Stimulated activated CD4-positive, alpha-beta T cell treated with anti-CD3 and anti-CD28 coated beads, Interleukin-12 subunit alpha, Interleukin-12 subunit beta, amount 100 ng/mL, for 24 hours (primary cell): ENCODE measurements around the gene SSBP4.
A peak's percentile ranks its signal among the peaks of the same experiment; 100 is the strongest.
"Not testable (repeated sequence)": the region's sequence is repeated elsewhere in the genome, so short reads cannot be mapped to it uniquely, and the experiment has no call there.

Experiments
- DNase-seq, 2 experiments: peaks; one replicate each; pipeline ENCODE4 v3.0.0-alpha.2; 2020; ENCODE audit warnings: low read depth in 2 of 2

Gene SSBP4

DNA sequence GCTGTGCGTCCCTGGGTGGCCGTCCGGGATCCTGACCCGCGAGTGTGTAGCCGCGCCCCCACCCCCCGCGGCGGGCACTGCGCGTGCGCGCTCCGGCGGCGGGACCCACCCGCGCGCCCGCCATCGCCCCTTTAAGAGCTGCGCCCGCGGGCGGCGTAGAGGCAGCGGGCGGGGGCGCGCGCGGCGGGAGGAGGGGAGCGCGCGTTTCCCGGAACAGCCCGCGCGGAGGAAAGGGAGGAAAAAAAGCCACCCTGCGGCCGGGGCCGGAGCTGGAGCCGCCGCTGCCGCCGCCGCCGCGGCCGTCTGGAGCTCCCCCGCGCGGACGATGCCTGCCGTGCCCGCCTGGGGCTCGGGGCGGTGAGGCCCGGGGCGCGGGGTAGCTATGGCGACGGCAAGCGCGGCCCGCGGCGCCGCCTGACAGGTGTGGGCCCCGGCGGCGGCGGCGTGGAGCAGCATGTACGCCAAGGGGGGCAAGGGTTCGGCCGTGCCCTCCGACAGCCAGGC is at the start of gene SSBP4:
Gene SSBP4, plus strand, starts transcription at position 204 of the 504 bp plus-strand sequence. Its CDS starts 251 bp downstream, at position 455.
- DNase-seq: peak; percentile 47 to 53

DNA sequence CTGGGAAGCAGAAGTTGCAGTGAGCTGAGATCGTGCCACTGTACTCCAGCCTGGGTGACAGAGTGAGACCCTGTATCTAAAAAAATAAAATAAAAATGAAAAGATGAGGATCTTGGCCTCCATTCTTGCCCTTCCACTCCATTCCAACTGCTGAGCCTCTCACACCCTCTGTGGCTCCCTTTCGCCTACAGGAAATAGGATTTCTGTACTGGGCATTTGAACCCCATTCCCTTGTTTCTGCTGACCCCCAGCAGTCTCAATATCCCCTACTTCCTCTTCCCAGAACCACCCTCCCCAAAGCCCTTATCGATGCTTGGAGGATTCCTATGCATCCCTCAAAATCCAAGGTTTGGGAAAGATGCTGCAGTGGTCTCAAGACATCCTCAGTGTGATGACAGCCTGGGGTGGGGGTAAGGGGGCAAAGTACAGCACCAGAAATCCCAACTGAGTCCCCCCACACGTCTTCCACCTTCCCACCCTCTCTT is 45.7 kb upstream of the SSBP4 start:
- DNase-seq: no peak

DNA sequence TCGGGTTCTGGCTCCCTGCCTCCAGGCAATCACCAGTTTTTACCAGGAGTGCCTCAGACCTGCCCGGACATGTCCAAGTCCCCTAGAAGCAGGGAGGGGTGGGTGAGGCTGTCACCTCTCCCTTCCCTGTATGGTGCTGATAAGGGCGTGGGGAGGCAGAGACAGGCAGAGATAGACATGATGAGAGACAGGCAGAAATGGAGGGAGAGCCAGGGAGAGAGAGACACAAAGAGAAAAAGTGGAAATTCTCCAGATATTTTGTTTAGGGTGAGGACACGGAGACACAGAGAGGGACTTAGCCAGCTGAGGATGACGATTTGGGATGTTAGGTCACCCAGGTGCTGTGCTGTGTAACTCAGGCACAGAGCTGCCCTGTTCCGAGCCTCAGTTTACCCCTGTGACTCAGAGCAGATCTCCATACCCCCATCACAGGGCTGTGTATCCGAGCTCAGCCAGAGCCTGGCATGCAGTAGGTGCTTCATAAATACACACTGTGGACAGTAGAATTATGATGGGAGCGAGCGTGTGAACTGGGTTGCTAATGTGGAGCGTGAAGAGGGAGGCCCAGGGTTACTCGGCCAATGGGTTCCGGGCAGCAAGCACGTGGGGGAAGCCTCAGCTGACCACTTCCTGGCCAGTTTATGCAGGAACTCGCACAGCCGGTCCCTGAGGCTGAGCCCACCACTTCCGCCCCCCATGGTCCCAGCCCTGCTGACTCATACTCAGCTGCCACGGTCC is 45.1 kb upstream of the SSBP4 start:
- peak in 1 of 2 experiments; percentile 17 for DNase-seq

DNA sequence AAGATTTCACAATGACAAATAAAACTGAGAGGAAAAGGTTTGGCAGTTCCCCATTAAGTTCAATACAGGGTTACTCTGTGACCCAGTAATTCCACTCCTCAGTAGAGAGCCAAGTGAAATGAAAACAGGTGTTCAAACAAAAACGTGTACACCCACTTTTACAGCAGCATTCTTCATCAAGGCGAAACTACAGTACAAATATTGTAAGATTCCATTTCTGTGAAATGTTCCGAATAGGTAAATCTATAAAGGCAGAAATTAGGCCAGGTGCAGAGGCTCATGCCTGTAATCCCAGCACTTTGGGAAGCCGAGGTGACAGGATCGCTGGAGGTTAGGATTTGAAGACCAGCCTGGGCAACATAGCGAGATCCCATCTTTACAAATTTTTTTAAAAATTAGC is 42.2 kb upstream of the SSBP4 start:
- DNase-seq: no peak

DNA sequence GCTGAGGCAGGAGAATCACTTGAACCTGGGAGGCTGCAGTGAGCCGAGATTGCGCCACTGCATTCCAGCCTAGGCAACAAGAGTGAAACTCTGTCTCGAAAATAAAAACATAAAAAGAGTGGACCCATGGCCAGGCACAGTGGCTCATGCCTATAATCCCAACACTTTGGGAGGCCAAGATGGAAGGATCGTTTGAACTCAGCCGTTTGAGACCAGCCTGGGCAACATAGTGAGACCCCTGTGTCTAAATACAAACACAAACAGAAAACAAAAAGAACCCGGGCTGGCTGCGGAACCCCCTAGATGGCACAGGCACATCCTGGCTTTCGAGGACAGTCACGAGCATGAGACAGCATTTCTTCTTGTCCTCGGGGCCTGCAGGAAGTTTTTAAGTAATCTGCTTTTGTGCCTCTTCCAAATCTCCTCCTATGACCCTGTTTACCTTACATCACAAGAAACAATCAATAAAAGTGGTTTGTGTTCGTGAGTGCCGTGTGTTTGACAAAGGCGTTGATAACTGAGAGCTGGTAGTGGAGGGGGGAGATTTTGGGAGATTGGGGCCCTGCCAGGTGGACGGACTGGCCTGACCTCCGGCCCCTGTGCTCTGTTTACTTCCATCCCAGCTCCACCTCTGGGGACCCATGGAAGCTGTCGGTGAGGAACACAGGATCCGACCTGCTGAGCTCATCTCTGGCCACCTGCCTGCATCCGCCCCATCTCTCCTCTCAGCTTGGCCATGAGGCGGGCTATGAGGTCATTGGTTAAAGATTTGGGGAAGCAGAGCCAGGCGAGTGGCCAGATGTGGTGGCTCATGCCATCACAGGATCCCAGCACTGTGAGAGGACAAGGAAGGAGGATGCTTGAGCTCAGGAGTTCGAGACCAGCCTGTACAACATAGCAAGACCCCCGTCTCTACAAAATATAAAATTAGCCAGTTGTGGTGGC is 39.1 kb upstream of the SSBP4 start:
- DNase-seq: no peak

DNA sequence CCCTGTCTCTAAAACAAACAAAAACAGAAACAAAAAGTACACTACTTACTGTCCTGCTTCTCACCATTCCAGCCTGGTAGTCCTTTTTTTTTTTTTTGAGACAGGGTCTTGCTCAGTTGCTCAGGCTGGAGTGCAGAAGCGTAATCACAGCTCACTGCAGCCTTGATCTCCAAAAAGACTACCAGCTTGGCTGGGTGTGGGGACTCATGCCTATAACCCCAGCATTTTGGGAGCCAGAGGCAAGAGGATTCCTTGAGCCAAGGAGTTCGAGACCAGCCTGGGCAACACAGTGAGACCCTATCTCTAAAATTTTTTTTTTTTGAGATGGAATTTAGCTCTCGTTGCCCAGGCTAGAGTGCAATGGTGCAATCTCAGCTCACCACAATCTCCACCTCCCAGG is 38.4 kb upstream of the SSBP4 start:
- DNase-seq: no peak

DNA sequence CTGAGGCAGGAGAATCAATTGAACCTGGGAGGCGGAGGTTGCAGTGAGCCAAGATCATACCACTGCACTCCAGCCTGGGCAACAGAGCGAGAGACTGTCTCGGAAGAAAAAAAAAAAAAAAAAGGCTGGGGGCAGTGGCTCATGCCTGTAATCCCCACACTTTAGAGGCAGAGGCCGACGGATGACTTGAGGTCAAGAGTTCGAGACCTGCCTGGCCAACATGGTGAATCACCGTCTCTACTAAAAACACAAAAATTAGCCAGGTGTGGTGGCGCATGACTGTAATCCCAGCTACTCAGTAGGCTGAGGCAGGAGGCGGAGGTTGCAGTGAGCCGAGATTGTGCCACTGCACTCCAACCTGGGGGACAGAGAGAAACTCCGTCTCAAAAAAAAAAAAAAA is 35.6 kb upstream of the SSBP4 start:
- not testable (repeated sequence) for DNase-seq

DNA sequence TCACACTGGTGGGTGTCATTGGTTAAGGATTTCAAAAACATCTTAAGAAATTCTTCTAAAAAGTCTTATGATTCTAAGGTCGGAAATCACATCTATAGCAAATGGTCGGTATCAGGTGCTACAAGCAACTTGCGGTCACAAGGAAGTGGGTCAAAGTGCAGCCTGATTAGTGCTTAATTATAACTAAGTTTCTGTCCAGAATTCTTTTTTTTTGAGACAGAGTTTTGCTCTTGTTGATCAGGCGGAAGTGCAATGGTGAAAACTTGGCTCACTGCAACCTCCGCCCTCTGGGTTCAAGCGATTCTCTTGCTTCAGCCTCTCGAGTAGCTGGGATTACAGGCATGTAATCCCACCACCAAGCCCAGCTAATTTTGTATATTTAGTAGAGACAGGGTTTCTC is 34.4 kb upstream of the SSBP4 start:
- DNase-seq: no peak

DNA sequence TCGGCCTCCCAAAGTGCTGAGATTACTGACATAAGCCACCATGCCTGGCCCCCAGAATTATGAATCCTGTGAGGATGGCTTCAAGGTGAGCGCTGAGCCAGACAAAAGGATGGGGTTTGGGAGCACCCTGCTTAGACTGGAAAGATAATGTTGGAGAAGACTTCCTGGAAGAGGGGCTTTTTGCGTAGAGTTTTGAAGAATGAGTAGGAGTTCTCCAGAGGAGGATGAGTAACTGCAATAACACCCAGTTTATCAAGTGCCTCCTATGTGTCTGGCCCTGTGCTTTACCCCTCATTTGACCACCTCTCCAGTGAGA is 33.9 kb upstream of the SSBP4 start:
- no peak for DNase-seq

DNA sequence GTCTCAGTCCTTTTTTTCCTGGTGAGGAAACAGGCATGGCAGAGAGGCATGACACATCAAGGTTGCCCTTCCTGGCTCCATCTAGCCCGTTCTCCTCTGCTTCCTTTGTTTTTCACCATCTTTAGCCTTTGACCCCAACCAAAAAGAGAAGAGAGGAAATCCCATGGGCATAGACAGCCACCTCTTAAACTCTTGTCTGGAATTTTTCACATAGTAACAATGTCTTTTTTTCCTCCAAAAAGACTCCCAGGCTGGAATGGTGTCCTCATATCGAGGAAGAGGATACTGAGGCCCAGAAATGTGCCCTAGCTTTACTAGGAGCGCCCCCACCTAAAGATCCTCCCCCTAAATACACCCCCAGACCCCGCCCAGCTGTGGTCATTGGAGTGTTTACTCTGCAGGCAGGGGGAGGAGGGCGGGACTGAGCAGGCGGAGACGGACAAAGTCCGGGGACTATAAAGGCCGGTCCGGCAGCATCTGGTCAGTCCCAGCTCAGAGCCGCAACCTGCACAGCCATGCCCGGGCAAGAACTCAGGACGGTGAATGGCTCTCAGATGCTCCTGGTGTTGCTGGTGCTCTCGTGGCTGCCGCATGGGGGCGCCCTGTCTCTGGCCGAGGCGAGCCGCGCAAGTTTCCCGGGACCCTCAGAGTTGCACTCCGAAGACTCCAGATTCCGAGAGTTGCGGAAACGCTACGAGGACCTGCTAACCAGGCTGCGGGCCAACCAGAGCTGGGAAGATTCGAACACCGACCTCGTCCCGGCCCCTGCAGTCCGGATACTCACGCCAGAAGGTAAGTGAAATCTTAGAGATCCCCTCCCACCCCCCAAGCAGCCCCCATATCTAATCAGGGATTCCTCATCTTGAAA is 33.3 kb upstream of the SSBP4 start, which contains the start of gene GDF15:
Gene GDF15, plus strand, starts transcription at position 484 of the 868 bp plus-strand sequence. Its CDS starts 32 bp downstream, at position 516.
- peak in 1 of 2 experiments; percentile 15 for DNase-seq

DNA sequence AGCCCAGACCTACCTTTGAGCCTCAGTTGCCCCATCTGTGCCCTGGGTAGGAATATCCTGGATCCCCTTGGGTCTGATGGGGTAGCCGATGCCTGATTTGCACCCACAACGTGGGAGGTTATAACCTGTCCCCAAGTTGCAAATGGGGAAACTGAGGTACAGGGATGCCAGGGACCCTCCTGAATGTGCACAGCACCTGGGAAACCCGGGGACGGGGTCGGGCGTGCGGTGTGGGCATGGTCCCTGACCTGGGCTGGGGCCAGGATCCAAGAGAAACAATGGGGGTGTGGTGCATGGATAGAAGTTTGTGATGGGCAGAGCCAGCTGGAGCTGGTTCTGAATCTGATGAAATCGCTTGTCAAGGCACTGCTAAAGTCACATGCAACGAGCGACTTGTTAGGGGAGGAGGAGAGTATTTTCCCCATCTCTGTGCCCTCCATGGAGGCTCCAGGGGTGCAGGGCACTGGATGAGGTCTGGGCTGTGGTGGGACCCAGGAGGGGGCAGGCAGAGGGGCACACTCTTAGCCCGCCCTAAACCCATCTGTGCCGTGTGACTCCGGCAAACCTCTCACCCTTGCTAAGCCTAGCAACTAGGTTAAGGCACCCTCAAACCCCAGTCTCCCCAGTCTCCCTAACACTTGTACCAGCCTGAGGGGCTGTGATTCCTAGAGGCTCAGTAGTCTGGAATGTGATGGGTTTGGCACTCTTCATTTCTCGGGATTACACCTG is 32.5 kb upstream of the SSBP4 start:
- DNase-seq: no peak

DNA sequence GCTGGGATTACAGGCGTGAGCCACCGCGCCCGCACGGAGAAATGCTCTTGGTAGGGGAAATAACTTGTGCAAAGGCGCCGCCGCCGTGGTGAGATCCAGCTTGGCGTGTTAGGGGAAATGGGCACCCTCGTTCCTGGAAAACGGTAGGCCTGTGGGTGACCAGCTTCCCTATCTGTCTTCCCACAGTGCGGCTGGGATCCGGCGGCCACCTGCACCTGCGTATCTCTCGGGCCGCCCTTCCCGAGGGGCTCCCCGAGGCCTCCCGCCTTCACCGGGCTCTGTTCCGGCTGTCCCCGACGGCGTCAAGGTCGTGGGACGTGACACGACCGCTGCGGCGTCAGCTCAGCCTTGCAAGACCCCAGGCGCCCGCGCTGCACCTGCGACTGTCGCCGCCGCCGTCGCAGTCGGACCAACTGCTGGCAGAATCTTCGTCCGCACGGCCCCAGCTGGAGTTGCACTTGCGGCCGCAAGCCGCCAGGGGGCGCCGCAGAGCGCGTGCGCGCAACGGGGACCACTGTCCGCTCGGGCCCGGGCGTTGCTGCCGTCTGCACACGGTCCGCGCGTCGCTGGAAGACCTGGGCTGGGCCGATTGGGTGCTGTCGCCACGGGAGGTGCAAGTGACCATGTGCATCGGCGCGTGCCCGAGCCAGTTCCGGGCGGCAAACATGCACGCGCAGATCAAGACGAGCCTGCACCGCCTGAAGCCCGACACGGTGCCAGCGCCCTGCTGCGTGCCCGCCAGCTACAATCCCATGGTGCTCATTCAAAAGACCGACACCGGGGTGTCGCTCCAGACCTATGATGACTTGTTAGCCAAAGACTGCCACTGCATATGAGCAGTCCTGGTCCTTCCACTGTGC is 30.9 kb upstream of the SSBP4 start:
- DNase-seq: peak; percentile 61 to 74

DNA sequence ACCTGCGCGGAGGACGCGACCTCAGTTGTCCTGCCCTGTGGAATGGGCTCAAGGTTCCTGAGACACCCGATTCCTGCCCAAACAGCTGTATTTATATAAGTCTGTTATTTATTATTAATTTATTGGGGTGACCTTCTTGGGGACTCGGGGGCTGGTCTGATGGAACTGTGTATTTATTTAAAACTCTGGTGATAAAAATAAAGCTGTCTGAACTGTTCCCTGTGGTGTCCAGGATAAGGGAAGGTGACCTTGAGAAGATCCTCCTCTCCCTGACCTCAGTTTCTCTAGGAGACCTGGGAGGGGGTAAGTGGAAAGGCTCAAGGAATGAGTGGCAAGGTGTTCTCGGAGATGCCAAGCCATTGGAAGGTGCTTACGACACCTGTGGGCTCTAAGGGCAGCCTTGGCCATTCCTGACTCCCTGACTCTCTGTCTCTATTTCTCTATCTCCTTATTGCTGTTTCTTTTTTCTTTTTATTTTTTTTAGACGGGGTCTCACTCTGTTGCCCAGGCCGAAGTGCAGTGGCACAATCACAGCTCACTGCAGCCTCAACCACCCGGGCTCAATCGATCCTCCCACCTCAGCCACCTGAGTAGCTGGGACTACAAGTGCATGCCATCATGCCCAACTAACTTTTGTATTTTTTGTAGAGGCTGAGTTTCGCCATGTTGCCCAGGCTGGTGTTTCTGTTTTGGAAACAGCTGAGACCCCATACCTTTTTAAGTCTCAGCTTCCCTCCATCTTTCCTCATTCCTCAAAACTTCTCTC is 30.1 kb upstream of the SSBP4 start:
- no peak for DNase-seq

DNA sequence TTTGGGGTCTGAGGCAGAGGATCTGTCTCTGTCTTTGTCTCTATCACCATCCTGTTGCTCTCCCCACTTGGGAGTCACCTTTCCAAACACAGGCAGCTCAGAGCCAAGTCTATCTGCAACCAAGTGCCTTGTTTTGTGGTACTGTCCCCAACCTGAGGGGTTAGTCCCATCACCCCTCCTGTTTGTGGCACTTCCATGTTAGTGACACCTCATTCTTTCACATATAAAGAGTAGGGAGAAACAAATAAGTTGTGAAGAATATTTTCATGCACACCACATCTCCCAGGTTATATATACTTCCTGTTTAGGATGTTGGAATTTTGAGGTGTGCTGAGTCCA is 29.5 kb upstream of the SSBP4 start:
- no peak for DNase-seq

DNA sequence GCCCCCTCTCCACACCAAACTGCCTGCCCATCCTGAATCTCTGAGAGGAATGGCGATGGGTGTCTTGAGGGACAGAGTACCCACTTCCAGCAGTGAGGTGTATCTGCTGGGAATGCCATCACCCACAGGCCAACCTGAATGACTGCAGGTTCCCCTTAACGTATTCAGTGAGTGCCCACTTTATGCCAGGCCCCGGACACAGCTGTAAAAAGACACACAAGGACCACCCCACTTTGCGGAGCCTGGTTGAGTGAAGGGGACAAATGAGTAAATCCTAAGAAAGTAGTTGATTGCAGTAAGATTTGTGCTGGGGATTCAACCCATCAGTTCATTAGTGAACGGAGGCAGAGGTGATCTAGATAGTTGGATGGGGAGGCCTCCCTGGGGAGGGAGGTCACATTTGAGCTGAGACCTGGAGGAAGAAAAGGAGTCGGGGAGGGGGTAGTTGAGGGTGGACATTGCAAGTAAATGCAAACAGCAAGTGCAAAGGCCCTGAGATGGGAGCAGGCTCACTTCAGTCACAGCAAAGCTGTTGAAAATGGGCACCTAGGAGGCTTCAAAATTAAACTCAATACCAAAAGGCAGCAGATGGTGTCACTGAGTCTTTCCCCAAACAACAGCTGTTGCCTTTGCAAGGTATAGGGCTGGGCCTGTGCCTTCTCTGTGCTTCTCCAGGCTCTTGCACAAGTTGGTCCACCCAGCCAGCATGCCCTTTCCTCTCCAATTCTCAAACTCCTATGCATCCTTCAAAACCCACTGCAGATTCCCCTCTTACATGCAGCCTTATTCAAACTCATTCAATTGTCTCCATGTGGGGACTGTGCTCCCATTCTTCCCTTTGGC is 28.9 kb upstream of the SSBP4 start:
- DNase-seq: no peak

DNA sequence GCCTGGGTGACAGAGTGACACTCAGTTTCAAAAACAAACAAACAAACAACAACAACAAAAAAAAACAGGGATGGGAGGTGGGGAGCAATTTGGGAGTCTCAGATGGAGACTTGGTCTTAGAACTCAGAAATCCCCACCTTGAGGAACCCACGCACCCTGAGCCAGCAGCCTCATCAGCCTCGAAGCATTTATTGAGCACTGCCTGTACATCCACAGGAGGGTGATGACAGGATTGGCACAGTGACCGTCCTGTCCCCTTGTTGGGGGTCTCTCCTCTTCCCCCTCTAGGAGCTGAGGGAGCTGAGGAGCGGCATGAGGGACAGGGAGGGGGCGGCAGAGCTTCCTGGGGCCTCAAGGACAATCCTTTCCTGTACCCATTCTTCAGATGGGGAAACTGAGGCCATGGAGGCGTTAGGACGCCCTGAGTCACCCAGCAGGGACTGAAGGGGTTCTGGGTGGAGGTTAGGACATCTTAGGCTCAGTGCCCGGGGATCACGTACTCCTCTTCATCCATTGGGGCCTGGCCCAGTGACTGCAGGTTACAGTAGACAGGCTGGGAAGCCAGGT is 27.6 kb upstream of the SSBP4 start:
- DNase-seq: no peak

DNA sequence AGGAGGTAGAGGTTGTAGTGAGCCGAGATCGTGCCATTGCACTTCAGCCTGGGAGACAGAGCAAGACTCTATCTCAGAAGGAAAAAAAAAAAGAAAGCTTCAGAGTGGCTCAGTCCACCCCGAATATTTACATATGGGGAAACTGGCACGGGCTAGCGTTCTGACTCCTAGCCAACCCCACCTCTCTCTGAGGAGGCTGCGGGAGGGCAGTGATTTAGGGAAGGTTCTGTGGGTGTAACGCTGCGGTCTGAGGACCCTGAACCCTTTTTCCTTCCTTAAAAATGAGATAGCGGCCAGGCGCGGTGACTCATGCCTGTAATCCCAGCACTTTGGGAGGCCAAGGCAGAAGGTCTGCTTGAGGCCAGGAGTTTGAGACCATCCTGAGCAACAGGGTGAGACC is 26.8 kb upstream of the SSBP4 start:
- DNase-seq: no peak

DNA sequence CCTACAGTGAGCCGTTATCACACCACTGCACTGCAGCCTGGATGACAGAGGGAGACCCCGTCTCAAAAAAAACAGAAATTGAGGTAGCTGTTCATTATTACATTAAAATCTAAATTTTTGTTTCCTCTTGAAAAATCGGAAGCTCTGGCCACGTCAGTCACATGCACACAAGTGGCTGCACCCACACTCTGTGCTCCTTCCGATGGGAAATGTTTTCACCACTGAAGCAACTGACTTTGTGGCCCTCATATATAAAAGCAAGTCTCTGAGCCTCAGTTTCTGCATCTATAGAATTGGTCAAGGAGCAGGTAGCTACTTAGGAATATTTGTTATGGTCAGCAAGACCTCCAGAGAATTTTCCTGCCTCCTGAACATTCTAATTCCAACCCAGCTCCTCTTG is 26.3 kb upstream of the SSBP4 start:
- DNase-seq: no peak
